GM21360 (cell line): Measurements from ENCODE around the gene ANKRD28.
"Not testable (repeated sequence)": the region's sequence is repeated elsewhere in the genome, so short reads cannot be mapped to it uniquely, and the experiment has no call there.

Source experiments
- ATAC-seq: cut with Tn5 transposase; IDR thresholded peaks from one replicate; pipeline ENCODE4 v1.9.1; 2021; ENCODE audit warnings: mild to moderate bottlenecking, moderate library complexity; ENCODE audit not compliant: unreplicated experiment

The ANKRD28 gene

GRCh38 chr3:15638891-15639262, 158.9 kb downstream of the ANKRD28 start:
- ATAC-seq: no peak

GRCh38 chr3:15638193-15638890, 159.4 kb downstream of the ANKRD28 start:
- ATAC-seq: no peak

- ATAC-seq: no peak
These were observed 160.4 kb downstream of the ANKRD28 start for GRCh38 chr3:15637131-15637951.

- peak; percentile 45 for ATAC-seq
These were observed 161.6 kb downstream of the ANKRD28 start for GRCh38 chr3:15636028-15636709.

- no peak for ATAC-seq
These were observed 162.6 kb downstream of the ANKRD28 start for GRCh38 chr3:15635121-15635661.

GRCh38 chr3:15634671-15635070, 163.1 kb downstream of the ANKRD28 start:
- ATAC-seq: no peak

- ATAC-seq: no peak
These were observed 163.8 kb downstream of the ANKRD28 start for GRCh38 chr3:15633766-15634598.

GRCh38 chr3:15633159-15633558, 164.6 kb downstream of the ANKRD28 start:
- ATAC-seq: no peak

- ATAC-seq: no peak
These were observed 165.6 kb downstream of the ANKRD28 start for GRCh38 chr3:15632212-15632580.

- ATAC-seq: no peak
These were observed 166.2 kb downstream of the ANKRD28 start for GRCh38 chr3:15631426-15632211.

- ATAC-seq: peak; percentile 44
These were observed 167.0 kb downstream of the ANKRD28 start for GRCh38 chr3:15630646-15631350.

GRCh38 chr3:15629860-15630597, 167.8 kb downstream of the ANKRD28 start:
- ATAC-seq: peak; percentile 91

GRCh38 chr3:15628967-15629366, 168.8 kb downstream of the ANKRD28 start:
- no peak for ATAC-seq

GRCh38 chr3:15623535-15624440, 174.0 kb downstream of the ANKRD28 start:
- ATAC-seq: no peak

- ATAC-seq: not testable (repeated sequence)
These were observed 177.9 kb downstream of the ANKRD28 start for GRCh38 chr3:15619659-15620464.
